Measurements from ENCODE around the gene PDAP1.

DNA sequence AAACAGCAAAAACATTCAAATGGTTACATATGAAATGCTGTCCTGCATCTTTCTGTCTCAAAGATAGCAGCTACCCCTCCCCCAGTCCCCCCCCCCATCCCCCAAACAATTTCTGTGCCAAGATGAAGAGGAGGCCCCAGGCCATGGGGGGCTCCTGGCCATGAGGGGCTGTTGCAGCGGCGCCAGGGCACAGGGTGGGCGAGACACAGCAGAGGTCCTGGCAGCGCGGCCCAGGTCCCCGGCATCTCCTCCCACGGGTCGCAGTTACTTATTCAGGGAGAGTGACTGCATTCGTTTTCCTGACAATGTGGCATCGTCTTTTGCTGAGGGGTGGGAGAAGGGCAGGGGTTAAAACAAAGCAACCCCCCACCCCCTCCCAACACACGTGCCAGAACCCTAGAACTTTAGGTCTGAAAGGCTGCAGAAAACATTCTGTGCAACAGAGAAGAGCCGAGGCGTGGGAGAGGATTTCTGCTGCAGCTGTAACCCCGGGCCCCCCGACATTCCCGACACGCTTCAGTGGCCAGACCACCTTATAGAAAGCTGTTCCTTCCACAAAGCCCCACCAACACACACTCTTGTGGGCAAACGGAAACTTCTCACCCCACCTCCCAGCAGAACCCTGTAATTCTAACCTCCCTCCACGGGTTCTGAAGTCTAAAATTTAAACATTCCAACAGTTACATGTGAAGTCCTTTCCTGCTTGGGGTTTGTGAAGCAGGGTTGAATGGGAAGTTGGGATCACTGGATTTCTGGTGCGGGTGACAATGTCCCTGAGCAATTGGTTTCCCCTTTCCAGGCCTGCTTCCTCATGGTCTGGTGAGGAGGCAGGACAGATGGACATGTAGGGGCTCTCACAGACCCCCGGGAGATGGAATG, 11.7 kb downstream of the PDAP1 start:
- TF ChIP-seq, protein P1, sequence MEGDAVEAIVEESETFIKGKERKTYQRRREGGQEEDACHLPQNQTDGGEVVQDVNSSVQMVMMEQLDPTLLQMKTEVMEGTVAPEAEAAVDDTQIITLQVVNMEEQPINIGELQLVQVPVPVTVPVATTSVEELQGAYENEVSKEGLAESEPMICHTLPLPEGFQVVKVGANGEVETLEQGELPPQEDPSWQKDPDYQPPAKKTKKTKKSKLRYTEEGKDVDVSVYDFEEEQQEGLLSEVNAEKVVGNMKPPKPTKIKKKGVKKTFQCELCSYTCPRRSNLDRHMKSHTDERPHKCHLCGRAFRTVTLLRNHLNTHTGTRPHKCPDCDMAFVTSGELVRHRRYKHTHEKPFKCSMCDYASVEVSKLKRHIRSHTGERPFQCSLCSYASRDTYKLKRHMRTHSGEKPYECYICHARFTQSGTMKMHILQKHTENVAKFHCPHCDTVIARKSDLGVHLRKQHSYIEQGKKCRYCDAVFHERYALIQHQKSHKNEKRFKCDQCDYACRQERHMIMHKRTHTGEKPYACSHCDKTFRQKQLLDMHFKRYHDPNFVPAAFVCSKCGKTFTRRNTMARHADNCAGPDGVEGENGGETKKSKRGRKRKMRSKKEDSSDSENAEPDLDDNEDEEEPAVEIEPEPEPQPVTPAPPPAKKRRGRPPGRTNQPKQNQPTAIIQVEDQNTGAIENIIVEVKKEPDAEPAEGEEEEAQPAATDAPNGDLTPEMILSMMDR (IDR thresholded peaks at IDR 0.05), result no peak
- TF ChIP-seq POLR2A (IDR thresholded peaks at IDR 0.05) (no peak), POLR2AphosphoS5 (IDR thresholded peaks at IDR 0.05) (no peak), EP300 (IDR thresholded peaks at IDR 0.05) (no peak)
